Fibroblast of villous mesenchyme (primary cell): ENCODE data around the gene PTS. TPM values are rescaled to one million over a fixed set of nuclear protein-coding genes. Genes with fewer than 3 reads are reported as not detected.

Experiments used
- DNase-seq: peaks from one replicate; pipeline ENCODE4 v3.0.0-alpha.2; 2010; ENCODE audit warnings: low read depth
- H3K4me3 ChIP-seq: 2 replicates; pipeline ENCODE4 v1.5.1; 2011; ENCODE audit warnings: low read depth, mild to moderate bottlenecking, low read length
- total RNA-seq: library from RNA; depleted of rRNA; stranded (reverse); fragments of >200 nt; gene quantifications from 2 replicates; pipeline ENCODE4 v1.2.3, GENCODE V29; 2012
- TF ChIP-seq, protein P1 (sequence below): IDR thresholded peaks from 2 replicates; pipeline ENCODE4 v1.5.1; 2012; ENCODE audit warnings: low read depth, mild to moderate bottlenecking, low read length; ENCODE audit not compliant: insufficient read depth

Gene PTS
- total RNA-seq, 1 donor: 67.8 TPM

DNA sequence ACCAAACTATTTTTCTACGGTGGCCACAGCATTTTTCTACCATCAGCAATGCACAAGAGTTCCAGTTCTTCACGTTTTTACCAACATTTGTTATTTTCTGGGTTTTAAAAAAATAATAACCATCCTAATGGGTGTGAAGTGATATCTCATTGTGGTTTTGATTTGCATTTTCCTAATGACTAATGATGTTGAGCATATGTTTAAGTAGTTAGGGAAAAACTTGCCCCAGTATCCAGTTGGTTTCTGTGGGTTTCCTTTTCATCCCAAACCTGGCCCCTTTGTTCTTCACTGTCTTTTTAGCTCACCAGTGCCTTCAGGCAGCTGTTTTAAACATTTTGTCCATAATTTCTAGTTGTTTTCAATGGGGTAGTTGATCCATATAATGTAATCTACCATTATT, 14.7 kb upstream of the PTS start:
- no peak overlapping the region for H3K4me3 ChIP-seq
- no peak for DNase-seq
- TF ChIP-seq, protein P1, sequence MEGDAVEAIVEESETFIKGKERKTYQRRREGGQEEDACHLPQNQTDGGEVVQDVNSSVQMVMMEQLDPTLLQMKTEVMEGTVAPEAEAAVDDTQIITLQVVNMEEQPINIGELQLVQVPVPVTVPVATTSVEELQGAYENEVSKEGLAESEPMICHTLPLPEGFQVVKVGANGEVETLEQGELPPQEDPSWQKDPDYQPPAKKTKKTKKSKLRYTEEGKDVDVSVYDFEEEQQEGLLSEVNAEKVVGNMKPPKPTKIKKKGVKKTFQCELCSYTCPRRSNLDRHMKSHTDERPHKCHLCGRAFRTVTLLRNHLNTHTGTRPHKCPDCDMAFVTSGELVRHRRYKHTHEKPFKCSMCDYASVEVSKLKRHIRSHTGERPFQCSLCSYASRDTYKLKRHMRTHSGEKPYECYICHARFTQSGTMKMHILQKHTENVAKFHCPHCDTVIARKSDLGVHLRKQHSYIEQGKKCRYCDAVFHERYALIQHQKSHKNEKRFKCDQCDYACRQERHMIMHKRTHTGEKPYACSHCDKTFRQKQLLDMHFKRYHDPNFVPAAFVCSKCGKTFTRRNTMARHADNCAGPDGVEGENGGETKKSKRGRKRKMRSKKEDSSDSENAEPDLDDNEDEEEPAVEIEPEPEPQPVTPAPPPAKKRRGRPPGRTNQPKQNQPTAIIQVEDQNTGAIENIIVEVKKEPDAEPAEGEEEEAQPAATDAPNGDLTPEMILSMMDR: no peak

DNA sequence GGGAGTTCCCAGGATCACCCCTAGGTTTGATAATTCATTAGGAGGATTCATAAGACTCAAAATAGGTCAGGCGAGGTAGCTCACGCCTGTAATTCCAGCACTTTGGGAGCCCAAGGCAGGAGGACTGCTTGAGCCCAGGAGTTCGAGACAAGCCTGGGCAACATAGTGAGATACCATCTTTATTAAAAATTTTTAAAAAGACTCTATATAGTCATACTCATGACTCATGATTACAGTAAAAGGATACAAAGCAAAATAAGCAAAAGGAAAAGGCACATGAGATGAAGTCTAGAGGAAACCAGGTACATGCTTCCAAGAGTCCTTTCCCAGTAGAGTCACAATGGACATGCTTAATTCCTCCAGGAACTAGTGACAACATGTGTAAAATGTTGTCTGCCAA, 13.9 kb upstream of the PTS start:
- DNase-seq: no peak
- no peak overlapping the region for H3K4me3 ChIP-seq
- TF ChIP-seq, protein P1: no peak

DNA sequence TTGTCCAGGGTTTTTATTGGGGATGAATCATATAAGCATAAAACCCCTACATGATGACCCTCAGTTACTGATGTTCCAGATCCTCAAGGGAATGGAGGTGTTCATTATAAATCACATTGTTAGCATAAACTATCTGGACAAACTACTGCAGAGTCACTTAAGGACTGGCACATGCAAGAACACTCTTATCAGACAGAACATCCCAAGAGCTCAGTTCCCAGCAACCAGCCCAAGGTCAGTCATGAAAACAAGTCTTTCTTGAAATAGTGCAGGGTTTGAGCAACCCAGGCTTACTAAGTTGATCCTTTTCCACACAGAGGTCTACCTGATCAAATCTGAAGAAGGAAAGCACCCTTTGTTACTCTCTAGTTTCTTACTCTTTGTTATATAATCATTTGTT, 13.5 kb upstream of the PTS start:
- TF ChIP-seq, protein P1: no peak
- no peak overlapping the region for H3K4me3 ChIP-seq
- DNase-seq: peak; percentile 88

DNA sequence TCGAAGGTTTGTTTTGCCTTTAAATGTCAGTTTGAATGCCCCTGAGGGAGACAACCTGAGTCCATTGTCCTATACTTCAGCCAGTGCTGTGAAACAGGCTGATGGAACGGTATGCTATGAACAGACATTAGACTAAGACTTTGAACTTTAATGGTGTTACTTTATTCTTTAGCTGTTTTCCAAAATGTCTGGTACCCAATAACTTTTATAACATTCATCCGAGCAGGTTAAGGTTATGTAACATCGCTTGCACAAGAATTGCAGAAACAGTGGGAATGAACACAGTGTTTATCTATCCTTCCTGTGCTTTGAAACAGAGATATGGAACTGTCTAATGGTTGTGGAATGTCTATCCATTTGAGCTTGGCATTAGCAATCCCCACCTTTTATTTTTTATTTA, 12.5 kb upstream of the PTS start:
- no peak overlapping the region for H3K4me3 ChIP-seq
- DNase-seq: peak; percentile 80
- TF ChIP-seq, protein P1: no peak

DNA sequence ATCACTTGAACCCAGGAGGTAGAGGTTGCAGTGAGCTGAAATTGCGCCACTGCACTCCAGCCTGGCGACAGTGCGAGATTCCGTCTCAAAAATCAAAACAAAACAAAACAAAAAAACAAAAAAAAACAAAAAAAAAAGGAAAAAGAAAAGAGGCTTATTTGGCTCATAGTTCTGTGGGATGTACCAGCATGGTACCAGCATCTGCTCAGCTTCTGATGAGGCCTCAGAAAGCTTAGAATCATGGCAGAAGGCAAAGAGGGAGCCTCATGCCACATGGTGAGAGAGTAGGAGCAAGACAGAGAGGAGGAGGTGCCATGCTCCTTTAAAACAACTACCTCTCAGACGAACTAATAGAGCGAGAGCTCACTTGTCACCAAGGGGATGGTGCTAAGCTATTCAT, 10.6 kb upstream of the PTS start:
- no peak for DNase-seq
- TF ChIP-seq, protein P1: no peak

DNA sequence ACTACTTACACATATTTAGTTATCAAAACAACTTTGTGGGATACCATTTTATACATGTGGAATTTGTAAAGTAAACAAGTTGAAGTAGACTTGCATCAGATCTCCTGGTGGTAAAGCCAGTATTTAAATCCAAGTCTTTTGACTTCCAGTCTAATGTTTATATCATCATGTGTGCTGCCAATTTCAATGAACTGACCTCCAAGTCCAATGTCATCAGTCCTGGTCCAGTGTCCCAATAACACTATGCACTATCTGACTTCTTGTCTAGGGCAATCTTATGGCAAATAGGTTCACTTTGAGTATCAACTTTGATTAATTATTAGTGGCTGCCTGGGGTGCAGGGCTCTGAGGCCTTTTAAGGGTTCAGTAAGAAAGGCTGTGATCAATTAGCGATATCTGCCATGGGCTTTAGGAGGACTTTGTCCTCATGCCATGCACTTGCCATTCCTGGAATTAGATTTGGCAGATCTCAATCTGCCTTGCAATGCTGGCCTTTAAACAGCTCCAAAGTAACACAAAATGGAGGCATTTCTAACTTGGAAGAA, 9.6 kb upstream of the PTS start:
- no peak overlapping the region for H3K4me3 ChIP-seq
- TF ChIP-seq, protein P1: no peak
- DNase-seq: peak; percentile 89

More for the DNA sequence above, 10.6 kb upstream of the PTS start:
- no peak overlapping the region for H3K4me3 ChIP-seq
